CD4-positive, alpha-beta T cell treated with Interleukin-2 at 100 ng/mL for 4 hours (primary cell): ENCODE measurements around the gene FAM229B.

ENCODE experiments used
- DNase-seq: peaks from one replicate; pipeline ENCODE4 v3.0.0-alpha.2; 2020; ENCODE audit warnings: low spot score

The FAM229B gene

DNA sequence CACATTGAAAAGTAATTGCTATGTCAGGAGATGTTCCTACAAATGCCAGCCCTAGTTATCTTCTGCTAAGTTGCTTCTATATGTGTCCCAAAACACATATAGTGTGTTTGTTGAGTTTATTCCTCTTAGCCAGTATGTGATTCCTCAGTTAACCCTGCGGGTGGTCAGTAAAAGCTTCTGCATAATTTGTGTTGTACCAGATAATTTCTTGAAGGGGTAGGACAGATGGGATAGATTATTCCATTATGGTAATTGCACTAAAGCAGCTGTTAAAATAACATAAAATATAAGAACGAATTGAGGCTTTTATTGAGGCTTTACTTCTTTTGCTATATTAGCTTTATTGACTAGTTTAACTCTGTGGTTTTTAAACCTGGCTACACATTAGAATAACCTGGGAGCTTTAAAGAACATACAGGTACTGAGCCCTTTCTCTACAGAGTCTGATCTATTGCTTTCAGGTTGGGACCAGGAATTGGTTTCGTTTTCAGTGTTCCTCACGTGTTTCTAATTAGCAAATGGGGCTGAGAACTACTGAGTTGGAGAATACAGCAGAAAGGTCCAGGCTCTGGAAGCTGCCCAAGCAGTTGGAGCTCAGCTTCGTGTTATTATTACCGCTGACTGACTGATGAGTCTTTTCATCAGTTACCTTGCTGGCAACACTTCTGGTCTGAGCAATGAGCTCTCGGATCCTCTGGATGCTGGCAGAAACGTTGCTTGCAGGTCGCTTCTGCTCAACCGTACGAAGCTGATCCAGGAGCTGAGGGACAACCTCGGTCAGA, 56.9 kb downstream of the FAM229B start:
- DNase-seq = no peak

DNA sequence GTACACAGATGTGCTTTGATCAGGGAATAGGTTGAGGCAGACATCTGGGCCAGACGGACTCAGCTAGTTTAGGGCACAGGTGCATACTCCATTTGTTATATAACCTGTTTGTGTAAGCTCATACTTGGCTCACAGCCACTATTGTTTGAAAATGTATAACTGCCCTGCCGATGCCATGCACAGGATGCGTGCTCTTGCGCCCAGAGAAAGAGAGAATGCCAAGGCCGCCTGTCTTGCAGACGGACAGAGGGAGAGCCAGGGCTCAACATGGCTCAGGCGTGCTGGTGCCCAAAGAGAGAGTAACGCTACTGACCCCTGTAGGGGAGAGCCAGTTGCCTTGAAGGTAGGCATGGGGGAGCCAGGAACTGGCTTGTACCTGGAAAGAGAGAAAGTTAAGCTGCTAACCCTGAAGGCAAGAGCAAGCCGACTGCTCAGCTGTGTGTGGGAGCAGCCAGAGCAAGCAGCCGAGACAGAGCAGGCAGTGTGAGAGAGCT, 57.7 kb downstream of the FAM229B start:
- no peak for DNase-seq

DNA sequence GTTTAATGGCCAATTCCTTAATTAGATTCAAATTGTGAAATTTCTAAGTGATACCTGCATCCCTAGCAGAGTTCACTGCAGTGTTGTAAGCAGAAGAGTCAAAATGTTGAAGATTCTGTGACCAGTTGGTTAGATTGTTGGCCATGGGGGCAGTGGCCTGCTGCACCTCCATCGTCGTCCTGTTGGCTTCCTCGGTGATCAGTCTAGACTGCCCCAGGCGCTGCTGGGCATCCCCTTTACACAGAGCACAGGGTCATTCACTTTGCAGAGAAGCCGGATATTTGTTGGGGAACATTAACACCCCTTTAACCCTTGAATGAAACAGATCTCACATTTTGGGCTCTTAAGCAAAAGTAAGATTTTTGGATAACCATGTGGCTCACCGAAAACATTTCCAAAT, 60.7 kb downstream of the FAM229B start:
- DNase-seq = no peak

DNA sequence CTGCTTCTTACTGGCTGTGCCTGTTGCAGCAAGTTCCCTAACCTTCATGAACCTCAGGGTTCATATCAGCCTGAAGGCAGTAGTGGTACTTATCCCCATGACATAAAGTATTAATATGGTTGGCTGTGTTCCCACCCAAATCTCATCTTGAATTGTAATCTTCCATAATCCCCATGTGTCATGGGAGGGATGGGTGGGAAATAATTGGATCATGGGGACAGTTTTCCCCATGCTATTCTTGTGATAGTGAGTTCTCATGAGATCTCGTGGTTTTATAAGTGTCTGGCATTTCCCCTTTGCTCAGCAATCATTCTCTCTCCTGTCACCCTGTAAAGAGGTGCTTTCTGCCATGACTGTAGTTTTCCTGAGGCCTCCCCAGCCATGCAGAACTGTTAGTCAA, 61.8 kb downstream of the FAM229B start:
- DNase-seq = no peak

DNA sequence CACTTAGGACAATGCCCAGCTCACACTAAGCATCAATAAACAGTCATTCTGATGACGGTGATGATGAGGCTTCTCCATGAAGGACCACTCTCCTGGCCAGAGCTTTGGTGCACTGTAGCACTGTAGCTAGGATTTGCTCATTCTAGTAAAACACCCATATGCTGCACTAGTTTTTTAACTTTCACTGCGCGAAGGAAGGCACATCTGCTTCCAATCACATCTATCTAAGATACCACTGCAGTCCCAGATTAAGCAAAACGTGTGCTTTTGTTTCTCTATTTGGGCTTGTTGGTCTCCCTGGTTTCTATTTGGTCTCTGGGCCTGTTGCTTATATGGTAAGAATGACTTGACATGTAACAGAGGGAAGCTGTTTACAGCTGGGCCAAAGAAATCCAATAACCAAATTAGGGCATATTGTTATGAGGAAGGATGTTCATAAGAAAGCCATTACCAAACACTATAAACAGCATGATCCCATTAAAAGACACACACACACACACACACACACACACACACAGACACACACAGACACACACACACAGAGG, 62.4 kb downstream of the FAM229B start:
- DNase-seq = no peak

DNA sequence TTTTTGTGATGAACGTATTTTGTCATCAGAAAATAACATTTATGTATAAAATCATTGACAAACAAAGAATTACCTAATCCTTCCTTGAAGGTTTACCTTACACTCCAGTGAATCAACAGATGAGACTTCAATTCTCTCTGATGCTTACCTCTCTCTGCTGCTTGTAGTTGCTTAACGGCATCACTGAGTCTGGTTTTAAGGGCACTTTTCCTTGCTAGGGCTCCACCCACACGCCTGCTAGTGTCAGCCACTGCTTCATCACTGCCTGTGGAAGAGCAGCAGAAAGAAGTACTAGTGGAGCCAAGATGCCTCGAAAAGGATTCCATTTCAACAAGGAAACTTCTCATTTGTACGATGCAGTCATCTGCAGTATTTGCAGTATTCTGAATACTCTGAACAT, 63.0 kb downstream of the FAM229B start:
- DNase-seq = no peak
